Activated naive CD8-positive, alpha-beta T cell treated with anti-CD3 and anti-CD28 coated beads, Interleukin-2, amount 50 U/mL, for 24 hours (primary cell): ENCODE data around the gene LRP1B.

ENCODE experiments used
- ATAC-seq: fragments of 150-1000 bp; cut with Tn5 transposase; one replicate; pipeline ENCODE4 v1.10.0; 2021
- DNase-seq: peaks from one replicate; pipeline ENCODE4 v3.0.0; 2021
- H3K27ac Mint-ChIP-seq: one replicate; pipeline ENCODE4 v1.8.0; 2021; ENCODE audit warnings: mild to moderate bottlenecking, mixed read lengths
- H3K27me3 Mint-ChIP-seq: one replicate; pipeline ENCODE4 v1.8.0; 2021; ENCODE audit warnings: mixed read lengths
- H3K36me3 Mint-ChIP-seq: one replicate; pipeline ENCODE4 v1.8.0; 2021; ENCODE audit warnings: low read depth, mixed read lengths
- H3K4me1 Mint-ChIP-seq: one replicate; pipeline ENCODE4 v1.8.0; 2021; ENCODE audit warnings: mixed read lengths
- H3K4me3 Mint-ChIP-seq: one replicate; pipeline ENCODE4 v1.8.0; 2021; ENCODE audit warnings: mild to moderate bottlenecking, moderate library complexity, mixed read lengths
- H3K9me3 Mint-ChIP-seq: one replicate; pipeline ENCODE4 v1.8.0; 2021; ENCODE audit warnings: mixed read lengths

LRP1B gene

GRCh38 chr2:140249821-140250220, 1881.0 kb downstream of the LRP1B start:
- Mint-ChIP-seq H3K27me3 (no peaks in the 10 kb centered on the region), H3K9me3 (peaks cover 5% of the 10 kb centered on the region), H3K36me3 (no peaks in the 10 kb centered on the region)

GRCh38 chr2:140248623-140249022, 1882.2 kb downstream of the LRP1B start:
- no peaks in the 10 kb centered on the region for H3K4me1 Mint-ChIP-seq
- H3K4me3 Mint-ChIP-seq = no peak overlapping the region
- no peak for DNase-seq
- H3K27me3 Mint-ChIP-seq = no peaks in the 10 kb centered on the region
- H3K36me3 Mint-ChIP-seq = no peaks in the 10 kb centered on the region
- H3K9me3 Mint-ChIP-seq = peaks cover 5% of the 10 kb centered on the region
- no peak overlapping the region for H3K27ac Mint-ChIP-seq
- ATAC-seq = no peak

More at GRCh38 chr2:140249821-140250220, 1881.0 kb downstream of the LRP1B start:
- Mint-ChIP-seq H3K4me3 (no peak overlapping the region), H3K27ac (no peak overlapping the region), H3K4me1 (no peaks in the 10 kb centered on the region)
- DNase-seq (no peak), ATAC-seq (no peak)

GRCh38 chr2:140247451-140248195, 1883.2 kb downstream of the LRP1B start:
- Mint-ChIP-seq H3K27ac (no peak overlapping the region), H3K4me3 (no peak overlapping the region), H3K27me3 (no peaks in the 10 kb centered on the region), H3K36me3 (no peaks in the 10 kb centered on the region), H3K9me3 (peaks cover 5% of the 10 kb centered on the region), H3K4me1 (no peaks in the 10 kb centered on the region)
- DNase-seq (no peak), ATAC-seq (no peak)

GRCh38 chr2:140246957-140247356, 1883.9 kb downstream of the LRP1B start:
- Mint-ChIP-seq H3K27ac (no peak overlapping the region), H3K4me1 (no peaks in the 10 kb centered on the region), H3K36me3 (no peaks in the 10 kb centered on the region), H3K27me3 (no peaks in the 10 kb centered on the region), H3K9me3 (peaks cover 5% of the 10 kb centered on the region), H3K4me3 (no peak overlapping the region)
- no peak for ATAC-seq
- DNase-seq = no peak

DNA sequence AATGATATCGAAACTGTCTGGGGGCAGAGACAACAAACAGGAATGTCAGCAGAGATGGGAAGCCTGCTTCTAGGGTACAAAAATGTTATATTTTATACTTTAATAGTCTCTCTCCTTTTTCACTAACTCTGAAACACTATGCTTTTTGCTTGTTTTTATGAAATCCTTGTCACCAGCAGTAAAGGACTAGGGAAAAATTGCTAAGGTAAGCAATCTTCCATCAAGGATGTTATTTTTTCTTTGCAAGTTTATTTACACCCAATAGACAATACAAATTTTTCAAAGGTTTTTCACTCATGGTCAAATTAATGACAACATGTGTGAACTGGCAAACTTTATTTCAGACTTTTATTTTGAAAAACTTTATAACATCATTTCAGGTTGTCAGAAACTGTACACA, 1884.8 kb downstream of the LRP1B start:
- Mint-ChIP-seq H3K27ac (no peak overlapping the region), H3K9me3 (peaks cover 5% of the 10 kb centered on the region), H3K36me3 (no peaks in the 10 kb centered on the region), H3K4me1 (no peaks in the 10 kb centered on the region), H3K4me3 (no peak overlapping the region), H3K27me3 (no peaks in the 10 kb centered on the region)
- ATAC-seq = no peak
- no peak for DNase-seq

GRCh38 chr2:140242889-140243288, 1887.9 kb downstream of the LRP1B start:
- H3K4me3 Mint-ChIP-seq = no peak overlapping the region
- peaks cover 4% of the 10 kb centered on the region for H3K9me3 Mint-ChIP-seq
- no peaks in the 10 kb centered on the region for H3K4me1 Mint-ChIP-seq
- no peak for DNase-seq
- no peaks in the 10 kb centered on the region for H3K27me3 Mint-ChIP-seq
- H3K36me3 Mint-ChIP-seq = no peaks in the 10 kb centered on the region
- no peak overlapping the region for H3K27ac Mint-ChIP-seq
- ATAC-seq = no peak

DNA sequence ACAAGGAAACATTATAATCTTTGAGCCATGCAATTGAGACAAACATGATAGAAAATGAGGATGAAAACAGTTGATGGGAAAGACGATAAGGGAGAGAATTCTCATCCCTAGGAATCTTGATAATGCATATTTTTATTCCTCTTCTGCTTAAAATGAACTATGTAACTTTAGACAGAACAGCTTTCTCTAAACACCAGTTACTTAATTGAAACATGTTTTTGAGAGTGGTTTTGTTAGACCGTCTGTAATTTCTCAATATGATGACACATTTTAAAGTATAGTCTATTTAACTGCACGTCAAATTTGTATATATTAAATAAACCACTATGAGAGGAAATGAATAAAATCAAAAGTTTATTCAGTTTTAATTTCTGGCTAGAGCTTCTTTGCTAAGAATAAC, 1896.7 kb downstream of the LRP1B start:
- Mint-ChIP-seq H3K27ac (no peak overlapping the region), H3K4me3 (no peak overlapping the region), H3K4me1 (no peaks in the 10 kb centered on the region), H3K27me3 (no peaks in the 10 kb centered on the region), H3K36me3 (no peaks in the 10 kb centered on the region), H3K9me3 (no peaks in the 10 kb centered on the region)
- DNase-seq = no peak
- ATAC-seq = no peak

DNA sequence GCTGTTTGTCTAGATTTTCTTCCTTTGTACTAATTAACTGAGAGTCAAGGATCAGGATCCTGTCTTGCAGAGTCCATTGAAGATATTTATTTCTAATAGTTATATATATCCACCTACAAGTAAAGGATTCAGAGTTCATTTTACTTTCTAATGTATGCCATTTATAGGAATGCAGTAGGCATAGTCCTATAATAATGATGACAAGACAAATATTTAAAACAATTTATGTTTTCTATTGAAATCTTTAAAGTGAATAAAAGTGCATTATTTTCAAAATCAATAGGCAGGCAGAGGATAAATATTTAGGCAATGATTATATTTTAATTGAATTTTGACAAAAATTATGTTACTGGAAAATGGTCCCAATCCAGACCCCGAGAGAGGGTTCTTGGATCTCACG, 1919.9 kb downstream of the LRP1B start:
- Mint-ChIP-seq H3K4me1 (no peaks in the 10 kb centered on the region), H3K36me3 (no peaks in the 10 kb centered on the region), H3K4me3 (no peak overlapping the region), H3K27ac (no peak overlapping the region), H3K9me3 (peaks cover 20% of the 10 kb centered on the region), H3K27me3 (no peaks in the 10 kb centered on the region)
- ATAC-seq (no peak), DNase-seq (no peak)

- H3K9me3 Mint-ChIP-seq = peaks cover 22% of the 10 kb centered on the region
- no peak overlapping the region for H3K27ac Mint-ChIP-seq
- no peaks in the 10 kb centered on the region for H3K27me3 Mint-ChIP-seq
- no peak for ATAC-seq
- H3K4me3 Mint-ChIP-seq = no peak overlapping the region
- DNase-seq = no peak
- H3K4me1 Mint-ChIP-seq = no peaks in the 10 kb centered on the region
- no peaks in the 10 kb centered on the region for H3K36me3 Mint-ChIP-seq
Measured at GRCh38 chr2:140205093-140205492, 1925.7 kb downstream of the LRP1B start.

DNA sequence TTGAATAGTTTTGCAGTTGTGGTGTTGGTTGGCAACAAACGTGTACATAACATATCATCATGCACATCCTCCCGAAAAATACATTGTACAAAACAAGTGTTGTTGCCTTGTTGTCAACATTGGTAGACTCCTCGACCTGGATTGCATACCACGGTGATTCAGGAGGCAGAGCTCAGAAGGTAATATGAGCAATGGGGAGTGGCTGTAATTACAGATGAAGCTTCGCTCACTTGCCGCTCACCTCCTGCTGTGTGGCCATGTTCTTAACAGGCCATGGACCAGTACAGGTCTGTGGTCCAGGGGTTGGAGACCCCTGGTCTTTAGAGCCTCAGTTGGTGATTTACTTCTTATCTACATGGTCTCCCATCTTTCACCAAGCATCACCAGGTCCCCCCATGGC, 1927.5 kb downstream of the LRP1B start:
- Mint-ChIP-seq H3K4me1 (no peaks in the 10 kb centered on the region), H3K9me3 (peaks cover 22% of the 10 kb centered on the region), H3K4me3 (no peak overlapping the region), H3K27ac (no peak overlapping the region), H3K36me3 (no peaks in the 10 kb centered on the region), H3K27me3 (no peaks in the 10 kb centered on the region)
- no peak for ATAC-seq
- DNase-seq = no peak

DNA sequence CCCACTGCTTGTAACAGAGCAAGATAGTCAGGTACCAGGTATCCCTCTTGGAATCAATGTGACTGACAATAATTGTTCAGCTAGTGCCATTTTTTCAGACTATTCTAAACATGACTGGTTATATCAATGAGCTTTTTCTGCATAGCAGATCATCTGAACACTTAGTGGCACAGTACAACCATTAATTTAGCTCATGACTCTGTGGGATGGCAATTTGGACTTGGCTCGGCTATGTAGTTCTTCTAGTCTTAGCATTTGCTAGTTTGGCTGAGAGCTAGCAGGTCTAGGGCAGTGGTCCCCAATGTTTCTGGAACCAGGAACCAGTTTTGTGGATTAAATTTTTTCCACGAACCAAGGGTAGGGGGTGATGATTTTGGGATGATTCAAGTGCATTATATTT, 1929.2 kb downstream of the LRP1B start:
- Mint-ChIP-seq H3K27me3 (no peaks in the 10 kb centered on the region), H3K4me1 (no peaks in the 10 kb centered on the region), H3K4me3 (no peak overlapping the region), H3K27ac (no peak overlapping the region), H3K9me3 (peaks cover 27% of the 10 kb centered on the region), H3K36me3 (no peaks in the 10 kb centered on the region)
- ATAC-seq = no peak
- DNase-seq = no peak

DNA sequence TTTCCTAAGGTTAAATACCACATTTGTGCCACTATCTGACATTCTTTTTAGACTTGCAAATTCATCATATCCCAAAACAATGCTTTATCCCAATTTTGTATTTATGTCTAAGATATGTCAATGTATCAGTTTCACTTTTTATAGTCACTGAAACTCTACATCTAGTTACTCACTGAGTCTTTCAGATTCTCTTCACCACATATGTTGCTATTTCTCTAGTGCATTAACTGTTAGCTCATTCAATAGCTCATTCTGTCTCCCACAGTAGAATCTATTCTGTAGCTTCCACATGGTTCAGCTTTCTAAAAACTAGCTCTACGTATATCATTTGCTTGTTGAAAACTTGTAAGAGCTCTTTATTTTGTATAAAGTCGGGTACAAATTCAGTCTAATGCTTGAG, 1930.1 kb downstream of the LRP1B start:
- no peak for ATAC-seq
- H3K4me3 Mint-ChIP-seq = no peak overlapping the region
- DNase-seq = no peak
- H3K27ac Mint-ChIP-seq = no peak overlapping the region
- peaks cover 19% of the 10 kb centered on the region for H3K9me3 Mint-ChIP-seq
- no peaks in the 10 kb centered on the region for H3K4me1 Mint-ChIP-seq
- H3K27me3 Mint-ChIP-seq = no peaks in the 10 kb centered on the region
- no peaks in the 10 kb centered on the region for H3K36me3 Mint-ChIP-seq

- ATAC-seq = no peak
- no peak overlapping the region for H3K27ac Mint-ChIP-seq
- peaks cover 18% of the 10 kb centered on the region for H3K9me3 Mint-ChIP-seq
- H3K27me3 Mint-ChIP-seq = no peaks in the 10 kb centered on the region
- no peak overlapping the region for H3K4me3 Mint-ChIP-seq
- H3K4me1 Mint-ChIP-seq = no peaks in the 10 kb centered on the region
- no peak for DNase-seq
- no peaks in the 10 kb centered on the region for H3K36me3 Mint-ChIP-seq
Measured at GRCh38 chr2:140200307-140200706, 1930.5 kb downstream of the LRP1B start.

DNA sequence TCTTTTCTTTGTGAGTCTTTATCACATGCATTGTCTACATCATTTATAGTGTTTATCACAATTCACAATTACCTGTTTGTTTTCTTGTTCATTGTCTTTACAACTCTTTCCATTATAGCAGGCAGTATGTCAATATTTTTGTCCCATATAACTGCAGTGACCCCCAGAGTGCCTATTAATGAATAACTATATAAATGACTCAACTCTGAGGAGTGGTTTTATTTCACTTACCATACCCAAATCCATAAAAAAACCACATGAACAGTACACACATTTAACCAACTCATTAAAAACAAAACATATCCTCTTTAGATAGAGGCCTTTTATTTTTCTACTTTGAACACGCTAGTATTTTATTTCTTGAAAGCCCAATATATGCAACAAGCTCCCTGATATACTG, 1931.5 kb downstream of the LRP1B start:
- peaks cover 14% of the 10 kb centered on the region for H3K9me3 Mint-ChIP-seq
- no peak overlapping the region for H3K27ac Mint-ChIP-seq
- H3K4me3 Mint-ChIP-seq = no peak overlapping the region
- H3K36me3 Mint-ChIP-seq = no peaks in the 10 kb centered on the region
- no peak for DNase-seq
- no peaks in the 10 kb centered on the region for H3K27me3 Mint-ChIP-seq
- no peaks in the 10 kb centered on the region for H3K4me1 Mint-ChIP-seq
- no peak for ATAC-seq

- H3K27ac Mint-ChIP-seq = no peak overlapping the region
Measured at GRCh38 chr2:140187086-140187485, 1943.7 kb downstream of the LRP1B start.

DNA sequence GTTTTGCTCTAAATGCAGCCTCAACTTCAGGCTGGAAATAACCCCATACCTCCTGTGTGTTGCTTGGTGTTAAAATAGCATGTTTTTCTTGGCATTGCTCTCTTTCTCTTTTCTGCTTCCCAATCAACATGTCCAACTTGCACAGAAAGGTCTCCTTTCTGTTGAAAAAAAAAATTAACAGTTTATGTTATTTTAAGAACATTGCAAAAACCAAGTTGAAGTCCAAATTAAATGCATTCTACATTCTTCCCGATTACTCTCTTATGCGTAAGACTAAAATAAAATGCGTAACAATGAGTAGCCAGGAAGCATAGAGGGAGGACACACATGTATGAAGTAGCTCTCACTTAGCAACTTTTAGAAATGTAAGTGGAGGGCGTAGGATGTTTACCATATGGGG, 1944.5 kb downstream of the LRP1B start:
- H3K4me3 Mint-ChIP-seq = no peak overlapping the region
- no peaks in the 10 kb centered on the region for H3K4me1 Mint-ChIP-seq
- H3K27me3 Mint-ChIP-seq = no peaks in the 10 kb centered on the region
- no peaks in the 10 kb centered on the region for H3K36me3 Mint-ChIP-seq
- H3K27ac Mint-ChIP-seq = no peak overlapping the region
- ATAC-seq = no peak
- H3K9me3 Mint-ChIP-seq = peaks cover 16% of the 10 kb centered on the region
- no peak for DNase-seq

More at GRCh38 chr2:140187086-140187485, 1943.7 kb downstream of the LRP1B start:
- Mint-ChIP-seq H3K36me3 (no peaks in the 10 kb centered on the region), H3K4me1 (no peaks in the 10 kb centered on the region), H3K27me3 (no peaks in the 10 kb centered on the region), H3K9me3 (peaks cover 10% of the 10 kb centered on the region), H3K4me3 (no peak overlapping the region)
- ATAC-seq (no peak), DNase-seq (no peak)
